Activated T-cell treated with anti-CD3 and anti-CD28 coated beads, Interleukin-2, amount 50 U/mL, for 24 hours (primary cell): ENCODE results near the gene NCOA5.

ENCODE experiments used
- DNase-seq: peaks from one replicate; pipeline ENCODE4 v3.0.0-alpha.2; 2020
- H3K27ac Mint-ChIP-seq: 2 replicates; pipeline ENCODE4 v1.8.0; 2020; ENCODE audit warnings: mild to moderate bottlenecking, mixed read lengths
- H3K27me3 Mint-ChIP-seq: 2 replicates; pipeline ENCODE4 v1.8.0; 2020; ENCODE audit warnings: mixed read lengths
- H3K36me3 Mint-ChIP-seq: 2 replicates; pipeline ENCODE4 v1.8.0; 2020; ENCODE audit warnings: low read depth, mixed read lengths
- H3K4me1 Mint-ChIP-seq: 2 replicates; pipeline ENCODE4 v1.8.0; 2020; ENCODE audit warnings: low read depth, mixed read lengths
- H3K4me3 Mint-ChIP-seq: 2 replicates; pipeline ENCODE4 v1.8.0; 2020; ENCODE audit warnings: mild to moderate bottlenecking, moderate library complexity, mixed read lengths
- H3K9me3 Mint-ChIP-seq: 2 replicates; pipeline ENCODE4 v1.8.0; 2020; ENCODE audit warnings: mixed read lengths

The NCOA5 gene

GRCh38 chr20:46021361-46022359 lies 68.1 kb downstream of the NCOA5 start:
- DNase-seq = peak; percentile 69
- Mint-ChIP-seq H3K9me3 (no peaks in the 10 kb centered on the region), H3K27ac (no peak overlapping the region), H3K4me1 (peaks cover 16% of the 10 kb centered on the region), H3K27me3 (peaks cover 54% of the 10 kb centered on the region), H3K36me3 (no peaks in the 10 kb centered on the region), H3K4me3 (peak overlapping the region; percentile 71)

GRCh38 chr20:46020555-46020954 lies 69.2 kb downstream of the NCOA5 start:
- Mint-ChIP-seq H3K4me3 (no peak overlapping the region), H3K36me3 (no peaks in the 10 kb centered on the region), H3K27me3 (peaks cover 50% of the 10 kb centered on the region)

GRCh38 chr20:46018611-46019010 lies 71.2 kb downstream of the NCOA5 start:
- H3K27ac Mint-ChIP-seq = no peak overlapping the region
- peaks cover 45% of the 10 kb centered on the region for H3K27me3 Mint-ChIP-seq
- peaks cover 22% of the 10 kb centered on the region for H3K4me1 Mint-ChIP-seq
- no peaks in the 10 kb centered on the region for H3K36me3 Mint-ChIP-seq
- no peak overlapping the region for H3K4me3 Mint-ChIP-seq
- no peak for DNase-seq
- no peaks in the 10 kb centered on the region for H3K9me3 Mint-ChIP-seq

More at GRCh38 chr20:46020555-46020954, 69.2 kb downstream of the NCOA5 start:
- DNase-seq = no peak
- Mint-ChIP-seq H3K9me3 (no peaks in the 10 kb centered on the region), H3K27ac (no peak overlapping the region), H3K4me1 (peaks cover 16% of the 10 kb centered on the region)

GRCh38 chr20:46018112-46018511 lies 71.7 kb downstream of the NCOA5 start:
- H3K27ac Mint-ChIP-seq = no peak overlapping the region
- H3K4me1 Mint-ChIP-seq = peaks cover 20% of the 10 kb centered on the region
- DNase-seq = no peak
- no peaks in the 10 kb centered on the region for H3K36me3 Mint-ChIP-seq
- no peaks in the 10 kb centered on the region for H3K9me3 Mint-ChIP-seq
- peaks cover 45% of the 10 kb centered on the region for H3K27me3 Mint-ChIP-seq
- H3K4me3 Mint-ChIP-seq = no peak overlapping the region

GRCh38 chr20:46017272-46017671 lies 72.5 kb downstream of the NCOA5 start:
- peaks cover 22% of the 10 kb centered on the region for H3K4me1 Mint-ChIP-seq
- peaks cover 47% of the 10 kb centered on the region for H3K27me3 Mint-ChIP-seq
- no peaks in the 10 kb centered on the region for H3K36me3 Mint-ChIP-seq
- no peak overlapping the region for H3K27ac Mint-ChIP-seq
- no peaks in the 10 kb centered on the region for H3K9me3 Mint-ChIP-seq
- H3K4me3 Mint-ChIP-seq = no peak overlapping the region
- no peak for DNase-seq

- H3K36me3 Mint-ChIP-seq = no peaks in the 10 kb centered on the region
- H3K4me3 Mint-ChIP-seq = peak overlapping the region; percentile 32
Measured at GRCh38 chr20:46014517-46015396, 75.0 kb downstream of the NCOA5 start.

GRCh38 chr20:46013829-46014516 lies 75.8 kb downstream of the NCOA5 start:
- H3K4me3 Mint-ChIP-seq = peak overlapping the region; percentile 32
- H3K27ac Mint-ChIP-seq = no peak overlapping the region
- peaks cover 40% of the 10 kb centered on the region for H3K4me1 Mint-ChIP-seq
- no peaks in the 10 kb centered on the region for H3K36me3 Mint-ChIP-seq
- H3K27me3 Mint-ChIP-seq = peaks cover 62% of the 10 kb centered on the region
- DNase-seq = peak; percentile 82
- no peaks in the 10 kb centered on the region for H3K9me3 Mint-ChIP-seq

More at GRCh38 chr20:46014517-46015396, 75.0 kb downstream of the NCOA5 start:
- peaks cover 34% of the 10 kb centered on the region for H3K4me1 Mint-ChIP-seq
- H3K27me3 Mint-ChIP-seq = peaks cover 55% of the 10 kb centered on the region
- no peak for DNase-seq
- no peaks in the 10 kb centered on the region for H3K9me3 Mint-ChIP-seq
- no peak overlapping the region for H3K27ac Mint-ChIP-seq

- no peak overlapping the region for H3K4me3 Mint-ChIP-seq
- peaks cover 46% of the 10 kb centered on the region for H3K4me1 Mint-ChIP-seq
- H3K27me3 Mint-ChIP-seq = peaks cover 66% of the 10 kb centered on the region
- H3K9me3 Mint-ChIP-seq = no peaks in the 10 kb centered on the region
- DNase-seq = no peak
- H3K27ac Mint-ChIP-seq = no peak overlapping the region
- H3K36me3 Mint-ChIP-seq = no peaks in the 10 kb centered on the region
Measured at GRCh38 chr20:46013322-46013828, 76.4 kb downstream of the NCOA5 start.

GRCh38 chr20:46012921-46013320 lies 76.8 kb downstream of the NCOA5 start:
- Mint-ChIP-seq H3K4me3 (no peak overlapping the region), H3K9me3 (no peaks in the 10 kb centered on the region), H3K27me3 (peaks cover 68% of the 10 kb centered on the region), H3K36me3 (no peaks in the 10 kb centered on the region), H3K27ac (no peak overlapping the region), H3K4me1 (peaks cover 50% of the 10 kb centered on the region)
- DNase-seq = no peak

- peaks cover 69% of the 10 kb centered on the region for H3K27me3 Mint-ChIP-seq
Measured at GRCh38 chr20:46011631-46012482, 77.9 kb downstream of the NCOA5 start.

More at GRCh38 chr20:46011631-46012482, 77.9 kb downstream of the NCOA5 start:
- Mint-ChIP-seq H3K27ac (no peak overlapping the region), H3K4me1 (peaks cover 56% of the 10 kb centered on the region), H3K36me3 (no peaks in the 10 kb centered on the region), H3K4me3 (peak overlapping the region; percentile 8), H3K9me3 (no peaks in the 10 kb centered on the region)
- peak; percentile 54 for DNase-seq
